ENCODE results near the gene SCFD2. TPM values are rescaled to one million over a fixed set of nuclear protein-coding genes. Genes with fewer than 3 reads are reported as not detected.

Gene SCFD2
- polyA plus RNA-seq, 1 donor from 2014 or later = 5.0 TPM

DNA sequence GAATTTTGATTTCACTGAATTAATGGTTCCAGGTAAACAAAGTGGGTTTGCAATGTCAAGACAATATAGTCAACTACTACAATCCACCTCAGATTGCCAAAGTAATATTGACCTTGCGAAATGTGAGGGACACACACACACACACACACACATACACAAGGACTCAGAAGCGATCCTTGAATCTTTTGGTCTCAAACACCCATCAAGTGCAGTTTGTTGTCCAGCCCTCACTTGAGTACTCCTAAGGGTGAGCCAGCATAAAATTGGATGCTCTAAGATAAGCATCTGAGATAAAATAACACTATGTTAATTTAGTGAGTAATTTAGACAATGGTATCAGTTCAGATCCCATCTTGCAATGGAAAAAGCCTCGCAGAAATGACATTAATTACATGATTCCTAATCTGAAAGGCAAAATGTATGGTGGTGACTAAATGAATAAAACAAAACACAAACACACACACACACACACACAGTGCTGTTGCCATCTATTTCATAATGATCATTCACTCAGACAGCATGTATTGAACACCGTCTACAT lies 401.2 kb downstream of the SCFD2 start:
- Histone ChIP-seq H3K27ac (ENCODE audit: low read length) (no peak overlapping the region), H3F3A (ENCODE audit: insufficient read depth, low read length, poor library complexity, severe bottlenecking) (no peaks in the 10 kb centered on the region), H3K36me3 (ENCODE audit: insufficient read depth, low read length) (no peaks in the 10 kb centered on the region), H3K9me2 (ENCODE audit: insufficient read depth, low read length) (no peaks in the 10 kb centered on the region), H3K79me2 (replicated peaks; ENCODE audit: insufficient read depth, low read length) (no peaks in the 10 kb centered on the region), H3K4me2 (ENCODE audit: low read length) (no peak overlapping the region), H3K9me3 (ENCODE audit: low read length) (no peaks in the 10 kb centered on the region), H4K20me1 (ENCODE audit: insufficient read depth) (no peaks in the 10 kb centered on the region), H3K27me3 (ENCODE audit: insufficient read depth, low read depth, low read length) (no peaks in the 10 kb centered on the region), H3K9ac (ENCODE audit: low read length) (no peak overlapping the region), H3K4me3 (ENCODE audit: low read length) (no peak overlapping the region), H2AFZ (ENCODE audit: low read depth, low read length) (no peak overlapping the region)
- TF ChIP-seq TAF1 (IDR thresholded peaks at IDR 0.05; ENCODE audit: low read depth) (no peak), EP300 (conservative IDR thresholded peaks at IDR 0.05; ENCODE audit: poor library complexity, severe bottlenecking) (no peak), POLR2AphosphoS5 (IDR thresholded peaks at IDR 0.05) (no peak), RAD21 (conservative IDR thresholded peaks at IDR 0.05) (no peak), EZH2 (IDR thresholded peaks at IDR 0.05; ENCODE audit: borderline replicate concordance, insufficient read depth, low read length, poor library complexity, severe bottlenecking) (no peak), SMC3 (conservative IDR thresholded peaks at IDR 0.05; ENCODE audit: poor library complexity) (no peak), MXI1 (conservative IDR thresholded peaks at IDR 0.05; ENCODE audit: poor library complexity, severe bottlenecking) (no peak)
- TF ChIP-seq, protein P1, sequence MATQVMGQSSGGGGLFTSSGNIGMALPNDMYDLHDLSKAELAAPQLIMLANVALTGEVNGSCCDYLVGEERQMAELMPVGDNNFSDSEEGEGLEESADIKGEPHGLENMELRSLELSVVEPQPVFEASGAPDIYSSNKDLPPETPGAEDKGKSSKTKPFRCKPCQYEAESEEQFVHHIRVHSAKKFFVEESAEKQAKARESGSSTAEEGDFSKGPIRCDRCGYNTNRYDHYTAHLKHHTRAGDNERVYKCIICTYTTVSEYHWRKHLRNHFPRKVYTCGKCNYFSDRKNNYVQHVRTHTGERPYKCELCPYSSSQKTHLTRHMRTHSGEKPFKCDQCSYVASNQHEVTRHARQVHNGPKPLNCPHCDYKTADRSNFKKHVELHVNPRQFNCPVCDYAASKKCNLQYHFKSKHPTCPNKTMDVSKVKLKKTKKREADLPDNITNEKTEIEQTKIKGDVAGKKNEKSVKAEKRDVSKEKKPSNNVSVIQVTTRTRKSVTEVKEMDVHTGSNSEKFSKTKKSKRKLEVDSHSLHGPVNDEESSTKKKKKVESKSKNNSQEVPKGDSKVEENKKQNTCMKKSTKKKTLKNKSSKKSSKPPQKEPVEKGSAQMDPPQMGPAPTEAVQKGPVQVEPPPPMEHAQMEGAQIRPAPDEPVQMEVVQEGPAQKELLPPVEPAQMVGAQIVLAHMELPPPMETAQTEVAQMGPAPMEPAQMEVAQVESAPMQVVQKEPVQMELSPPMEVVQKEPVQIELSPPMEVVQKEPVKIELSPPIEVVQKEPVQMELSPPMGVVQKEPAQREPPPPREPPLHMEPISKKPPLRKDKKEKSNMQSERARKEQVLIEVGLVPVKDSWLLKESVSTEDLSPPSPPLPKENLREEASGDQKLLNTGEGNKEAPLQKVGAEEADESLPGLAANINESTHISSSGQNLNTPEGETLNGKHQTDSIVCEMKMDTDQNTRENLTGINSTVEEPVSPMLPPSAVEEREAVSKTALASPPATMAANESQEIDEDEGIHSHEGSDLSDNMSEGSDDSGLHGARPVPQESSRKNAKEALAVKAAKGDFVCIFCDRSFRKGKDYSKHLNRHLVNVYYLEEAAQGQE (IDR thresholded peaks at IDR 0.05; ENCODE audit: borderline replicate concordance) = no peak
- TF ChIP-seq, protein P2, sequence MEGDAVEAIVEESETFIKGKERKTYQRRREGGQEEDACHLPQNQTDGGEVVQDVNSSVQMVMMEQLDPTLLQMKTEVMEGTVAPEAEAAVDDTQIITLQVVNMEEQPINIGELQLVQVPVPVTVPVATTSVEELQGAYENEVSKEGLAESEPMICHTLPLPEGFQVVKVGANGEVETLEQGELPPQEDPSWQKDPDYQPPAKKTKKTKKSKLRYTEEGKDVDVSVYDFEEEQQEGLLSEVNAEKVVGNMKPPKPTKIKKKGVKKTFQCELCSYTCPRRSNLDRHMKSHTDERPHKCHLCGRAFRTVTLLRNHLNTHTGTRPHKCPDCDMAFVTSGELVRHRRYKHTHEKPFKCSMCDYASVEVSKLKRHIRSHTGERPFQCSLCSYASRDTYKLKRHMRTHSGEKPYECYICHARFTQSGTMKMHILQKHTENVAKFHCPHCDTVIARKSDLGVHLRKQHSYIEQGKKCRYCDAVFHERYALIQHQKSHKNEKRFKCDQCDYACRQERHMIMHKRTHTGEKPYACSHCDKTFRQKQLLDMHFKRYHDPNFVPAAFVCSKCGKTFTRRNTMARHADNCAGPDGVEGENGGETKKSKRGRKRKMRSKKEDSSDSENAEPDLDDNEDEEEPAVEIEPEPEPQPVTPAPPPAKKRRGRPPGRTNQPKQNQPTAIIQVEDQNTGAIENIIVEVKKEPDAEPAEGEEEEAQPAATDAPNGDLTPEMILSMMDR (IDR thresholded peaks at IDR 0.05; ENCODE audit: poor library complexity, severe bottlenecking) = no peak

DNA sequence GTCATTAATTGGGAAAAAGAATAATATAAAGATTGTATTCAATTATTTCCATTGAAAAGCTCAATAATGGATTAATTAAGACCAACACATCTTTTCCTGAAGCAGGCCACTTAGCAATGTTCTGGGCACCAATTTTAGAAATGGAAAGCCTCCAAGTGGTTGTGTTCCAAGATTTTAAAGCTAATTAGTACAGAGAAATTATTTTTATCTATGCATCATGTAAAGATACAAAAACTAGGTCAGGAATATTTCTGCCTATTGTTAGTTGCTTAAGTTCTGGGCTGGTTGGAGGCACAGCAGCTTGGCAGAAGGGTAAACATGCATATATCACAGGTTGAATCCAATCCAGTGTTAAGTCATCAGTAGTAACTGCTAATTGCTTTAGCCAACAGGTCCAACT lies 401.9 kb downstream of the SCFD2 start:
- H3K4me2 ChIP-seq (ENCODE audit: low read length) = no peak overlapping the region
- H3K4me3 ChIP-seq (ENCODE audit: low read length) = no peak overlapping the region
- no peak overlapping the region for H3K9ac ChIP-seq (ENCODE audit: low read length)
- H3K9me3 ChIP-seq (ENCODE audit: low read length) = no peaks in the 10 kb centered on the region
- H3K9me2 ChIP-seq (ENCODE audit: insufficient read depth, low read length) = no peaks in the 10 kb centered on the region
- no peak for TF ChIP-seq EZH2 (IDR thresholded peaks at IDR 0.05; ENCODE audit: borderline replicate concordance, insufficient read depth, low read length, poor library complexity, severe bottlenecking)
- TF ChIP-seq SMC3 (conservative IDR thresholded peaks at IDR 0.05; ENCODE audit: poor library complexity) = no peak
- TF ChIP-seq, protein P1 (IDR thresholded peaks at IDR 0.05; ENCODE audit: borderline replicate concordance) = no peak
- no peak for TF ChIP-seq RAD21 (conservative IDR thresholded peaks at IDR 0.05)
- TF ChIP-seq POLR2AphosphoS5 (IDR thresholded peaks at IDR 0.05) = no peak
- no peak for TF ChIP-seq TAF1 (IDR thresholded peaks at IDR 0.05; ENCODE audit: low read depth)
- TF ChIP-seq, protein P2 (IDR thresholded peaks at IDR 0.05; ENCODE audit: poor library complexity, severe bottlenecking) = no peak
- TF ChIP-seq EP300 (conservative IDR thresholded peaks at IDR 0.05; ENCODE audit: poor library complexity, severe bottlenecking) = no peak
- no peak for TF ChIP-seq MXI1 (conservative IDR thresholded peaks at IDR 0.05; ENCODE audit: poor library complexity, severe bottlenecking)
- H4K20me1 ChIP-seq (ENCODE audit: insufficient read depth) = no peaks in the 10 kb centered on the region
- no peaks in the 10 kb centered on the region for H3K79me2 ChIP-seq (replicated peaks; ENCODE audit: insufficient read depth, low read length)
- no peaks in the 10 kb centered on the region for H3K27me3 ChIP-seq (ENCODE audit: insufficient read depth, low read depth, low read length)
- H3F3A ChIP-seq (ENCODE audit: insufficient read depth, low read length, poor library complexity, severe bottlenecking) = no peaks in the 10 kb centered on the region
- no peak overlapping the region for H3K27ac ChIP-seq (ENCODE audit: low read length)
- no peaks in the 10 kb centered on the region for H3K36me3 ChIP-seq (ENCODE audit: insufficient read depth, low read length)
- no peak overlapping the region for H2AFZ ChIP-seq (ENCODE audit: low read depth, low read length)
